ENCODE results near the gene CYLD. TPM values are rescaled to one million over a fixed set of nuclear protein-coding genes. Genes with fewer than 3 reads are reported as not detected.

Gene CYLD
- total and polyA plus RNA-seq, 11 donors = 7.5 to 68.8 (median 38.8) TPM

GRCh38 chr16:50699326-50700159 lies 42.3 kb upstream of the CYLD start:
- no peak overlapping the region for H3K4me3 ChIP-seq
- H3K36me3 ChIP-seq = peaks cover 0 to 22% (median 0%) of the 10 kb centered on the region in 9 donors
- ATAC-seq (no peak), DNase-seq (no peak)
- H3K27ac ChIP-seq = peak overlapping the region in 1 of 12 donors; percentile 64
- intact Hi-C loops (cut with DNase I) = loop anchor here in 6 of 10 donors (5.0 to 10.0 kb wide), 2 partner anchors 43 to 45 kb away; partner anchors contain the start of gene CYLD (in 6 of the 6)
- 82 to 91% (median 86%) methylated on average over 15 to 19 of the region's 19 CpGs for WGBS, 4 donors
- TF ChIP-seq POLR2A (IDR thresholded peaks at IDR 0.05) (no peak), CTCF (IDR thresholded peaks at IDR 0.05) (no peak)
- peaks cover 4 to 64% (median 25%) of the 10 kb centered on the region in 12 donors for H3K4me1 ChIP-seq
- peaks cover 0 to 12% (median 9%) of the 10 kb centered on the region in 12 donors for H3K9me3 ChIP-seq
- H3K27me3 ChIP-seq = no peaks in the 10 kb centered on the region

GRCh38 chr16:50702725-50703124 lies 39.2 kb upstream of the CYLD start:
- Histone ChIP-seq H3K36me3 (peaks cover 0 to 23% (median 0%) of the 10 kb centered on the region in 9 donors), H3K27ac (no peak overlapping the region), H3K27me3 (no peaks in the 10 kb centered on the region), H3K4me3 (no peak overlapping the region), H3K9me3 (peaks cover 0 to 21% (median 13%) of the 10 kb centered on the region in 12 donors), H3K4me1 (peaks cover 0 to 45% (median 8%) of the 10 kb centered on the region in 12 donors)
- DNase-seq (no peak), ATAC-seq (no peak)
- TF ChIP-seq POLR2A (IDR thresholded peaks at IDR 0.05) = no peak
- TF ChIP-seq CTCF (IDR thresholded peaks at IDR 0.05) = no peak
- intact Hi-C loops (cut with DNase I) = loop anchor here in 1 of 10 donors (5.0 kb wide), 1 partner anchor 40 kb away; the partner anchor contains the start of gene CYLD
- WGBS, 4 donors = 92 to 95% (median 95%) methylated on average over 3 of the region's 3 CpGs

- intact Hi-C loops (cut with DNase I) = loop anchor here in 1 of 10 donors (5.0 kb wide), 1 partner anchor 38 kb away; the partner anchor contains the start of gene CYLD
- peaks cover 0 to 21% (median 13%) of the 10 kb centered on the region in 12 donors for H3K9me3 ChIP-seq
- DNase-seq = no peak
- no peaks in the 10 kb centered on the region for H3K27me3 ChIP-seq
- WGBS, 4 donors = 85 to 94% (median 85%) methylated on average over 1 of the region's 1 CpG
- H3K27ac ChIP-seq = no peak overlapping the region
- no peak for ATAC-seq
- peaks cover 0 to 44% (median 0%) of the 10 kb centered on the region in 12 donors for H3K4me1 ChIP-seq
- no peak for TF ChIP-seq CTCF (IDR thresholded peaks at IDR 0.05)
- no peak for TF ChIP-seq POLR2A (IDR thresholded peaks at IDR 0.05)
- H3K36me3 ChIP-seq = peaks cover 0 to 35% (median 0%) of the 10 kb centered on the region in 9 donors
- H3K4me3 ChIP-seq = no peak overlapping the region
Measured at GRCh38 chr16:50704245-50704644, 37.6 kb upstream of the CYLD start.

- Histone ChIP-seq H3K27ac (no peak overlapping the region), H3K9me3 (peaks cover 0 to 21% (median 13%) of the 10 kb centered on the region in 12 donors), H3K4me1 (peaks cover 0 to 43% (median 0%) of the 10 kb centered on the region in 12 donors), H3K27me3 (no peaks in the 10 kb centered on the region), H3K36me3 (peaks cover 0 to 26% (median 0%) of the 10 kb centered on the region in 9 donors), H3K4me3 (no peak overlapping the region)
- WGBS, 4 donors = 59 to 74% (median 68%) methylated on average over 5 of the region's 5 CpGs
- intact Hi-C loops (cut with DNase I) = no loop called here
- ATAC-seq (no peak), DNase-seq (no peak)
- no peak for TF ChIP-seq CTCF (IDR thresholded peaks at IDR 0.05)
- TF ChIP-seq POLR2A (IDR thresholded peaks at IDR 0.05) = no peak
Measured at GRCh38 chr16:50705436-50706110, 36.3 kb upstream of the CYLD start.

Measured in heart left ventricle (tissue), 16 donors.